ENCODE measurements around the gene KCNK3. TPM values are rescaled to one million over a fixed set of nuclear protein-coding genes. Genes with fewer than 3 reads are reported as not detected.

Gene KCNK3
- total RNA-seq, 1 experiment from 2014 or later: 0.12 TPM

- no peak for DNase-seq (ENCODE audit: low spot score)
Measured at GRCh38 chr2:26778507-26778906, 86.0 kb downstream of the KCNK3 start.

- DNase-seq (ENCODE audit: low spot score): no peak
Measured at GRCh38 chr2:26780203-26780760, 87.8 kb downstream of the KCNK3 start.

Other genes starting within 250 kb of the KCNK3 start
- 0.14 TPM in 1 of 2 replicates, not detected in the other for gene OTOF, start 214.6 kb upstream of the KCNK3 start, total RNA-seq (2014; rRNA removed; shearing (Covaris generic))
- gene CIB4, start 51.4 kb upstream of the KCNK3 start, total RNA-seq (2014; rRNA removed; shearing (Covaris generic)): not detected in 2 replicates
- 22.0 and 37.4 TPM in 2 replicates for gene SLC35F6, start 71.6 kb downstream of the KCNK3 start, total RNA-seq (2014; rRNA removed; shearing (Covaris generic))
- gene CENPA, start 93.3 kb downstream of the KCNK3 start, total RNA-seq (2014; rRNA removed; shearing (Covaris generic)): 24.8 and 30.2 TPM in 2 replicates
- gene DPYSL5, start 155.4 kb downstream of the KCNK3 start, total RNA-seq (2014; rRNA removed; shearing (Covaris generic)): 4.5 and 5.0 TPM in 2 replicates